ENCODE data around the gene HACD4.

The HACD4 gene

DNA sequence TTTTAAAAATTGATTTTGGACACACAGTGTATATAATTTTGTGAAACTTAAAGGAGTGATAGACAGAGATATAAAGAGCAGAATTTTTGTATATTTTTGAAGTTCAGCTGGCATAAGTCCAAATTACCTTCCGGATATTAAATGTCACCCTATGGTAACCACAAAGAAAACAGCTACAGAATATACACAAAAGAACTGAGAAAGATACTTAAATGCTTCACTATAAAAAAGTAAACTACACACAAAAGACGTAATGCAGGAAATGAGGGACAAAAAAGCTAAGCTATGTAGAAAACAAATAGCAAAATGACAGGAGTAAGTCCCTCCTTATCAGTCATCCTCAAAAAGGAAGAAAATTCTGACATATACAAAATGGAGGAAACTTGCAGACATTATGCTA is 29.4 kb downstream of the HACD4 start:
- TF ChIP-seq, protein P1, sequence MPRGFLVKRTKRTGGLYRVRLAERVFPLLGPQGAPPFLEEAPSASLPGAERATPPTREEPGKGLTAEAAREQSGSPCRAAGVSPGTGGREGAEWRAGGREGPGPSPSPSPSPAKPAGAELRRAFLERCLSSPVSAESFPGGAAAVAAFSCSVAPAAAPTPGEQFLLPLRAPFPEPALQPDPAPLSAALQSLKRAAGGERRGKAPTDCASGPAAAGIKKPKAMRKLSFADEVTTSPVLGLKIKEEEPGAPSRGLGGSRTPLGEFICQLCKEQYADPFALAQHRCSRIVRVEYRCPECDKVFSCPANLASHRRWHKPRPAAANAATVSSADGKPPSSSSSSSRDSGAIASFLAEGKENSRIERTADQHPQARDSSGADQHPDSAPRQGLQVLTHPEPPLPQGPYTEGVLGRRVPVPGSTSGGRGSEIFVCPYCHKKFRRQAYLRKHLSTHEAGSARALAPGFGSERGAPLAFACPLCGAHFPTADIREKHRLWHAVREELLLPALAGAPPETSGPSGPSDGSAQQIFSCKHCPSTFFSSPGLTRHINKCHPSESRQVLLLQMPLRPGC (tag by site-specific recombination; IDR thresholded peaks at IDR 0.05), result no peak
- TF ChIP-seq, protein P2, sequence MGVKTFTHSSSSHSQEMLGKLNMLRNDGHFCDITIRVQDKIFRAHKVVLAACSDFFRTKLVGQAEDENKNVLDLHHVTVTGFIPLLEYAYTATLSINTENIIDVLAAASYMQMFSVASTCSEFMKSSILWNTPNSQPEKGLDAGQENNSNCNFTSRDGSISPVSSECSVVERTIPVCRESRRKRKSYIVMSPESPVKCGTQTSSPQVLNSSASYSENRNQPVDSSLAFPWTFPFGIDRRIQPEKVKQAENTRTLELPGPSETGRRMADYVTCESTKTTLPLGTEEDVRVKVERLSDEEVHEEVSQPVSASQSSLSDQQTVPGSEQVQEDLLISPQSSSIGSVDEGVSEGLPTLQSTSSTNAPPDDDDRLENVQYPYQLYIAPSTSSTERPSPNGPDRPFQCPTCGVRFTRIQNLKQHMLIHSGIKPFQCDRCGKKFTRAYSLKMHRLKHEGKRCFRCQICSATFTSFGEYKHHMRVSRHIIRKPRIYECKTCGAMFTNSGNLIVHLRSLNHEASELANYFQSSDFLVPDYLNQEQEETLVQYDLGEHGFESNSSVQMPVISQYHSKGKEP (tag by site-specific recombination; IDR thresholded peaks at IDR 0.05), result no peak
- TF ChIP-seq ZNF366 (tag by site-specific recombination; conservative IDR thresholded peaks at IDR 0.05), result no peak
- no peak for TF ChIP-seq ZNF146 (tag by site-specific recombination; IDR thresholded peaks at IDR 0.05)
- TF ChIP-seq, protein P3, sequence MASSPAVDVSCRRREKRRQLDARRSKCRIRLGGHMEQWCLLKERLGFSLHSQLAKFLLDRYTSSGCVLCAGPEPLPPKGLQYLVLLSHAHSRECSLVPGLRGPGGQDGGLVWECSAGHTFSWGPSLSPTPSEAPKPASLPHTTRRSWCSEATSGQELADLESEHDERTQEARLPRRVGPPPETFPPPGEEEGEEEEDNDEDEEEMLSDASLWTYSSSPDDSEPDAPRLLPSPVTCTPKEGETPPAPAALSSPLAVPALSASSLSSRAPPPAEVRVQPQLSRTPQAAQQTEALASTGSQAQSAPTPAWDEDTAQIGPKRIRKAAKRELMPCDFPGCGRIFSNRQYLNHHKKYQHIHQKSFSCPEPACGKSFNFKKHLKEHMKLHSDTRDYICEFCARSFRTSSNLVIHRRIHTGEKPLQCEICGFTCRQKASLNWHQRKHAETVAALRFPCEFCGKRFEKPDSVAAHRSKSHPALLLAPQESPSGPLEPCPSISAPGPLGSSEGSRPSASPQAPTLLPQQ (tag by site-specific recombination; IDR thresholded peaks at IDR 0.05), result no peak
- TF ChIP-seq ZNF37A (tag by site-specific recombination; IDR thresholded peaks at IDR 0.05), result no peak
- TF ChIP-seq, protein P4, sequence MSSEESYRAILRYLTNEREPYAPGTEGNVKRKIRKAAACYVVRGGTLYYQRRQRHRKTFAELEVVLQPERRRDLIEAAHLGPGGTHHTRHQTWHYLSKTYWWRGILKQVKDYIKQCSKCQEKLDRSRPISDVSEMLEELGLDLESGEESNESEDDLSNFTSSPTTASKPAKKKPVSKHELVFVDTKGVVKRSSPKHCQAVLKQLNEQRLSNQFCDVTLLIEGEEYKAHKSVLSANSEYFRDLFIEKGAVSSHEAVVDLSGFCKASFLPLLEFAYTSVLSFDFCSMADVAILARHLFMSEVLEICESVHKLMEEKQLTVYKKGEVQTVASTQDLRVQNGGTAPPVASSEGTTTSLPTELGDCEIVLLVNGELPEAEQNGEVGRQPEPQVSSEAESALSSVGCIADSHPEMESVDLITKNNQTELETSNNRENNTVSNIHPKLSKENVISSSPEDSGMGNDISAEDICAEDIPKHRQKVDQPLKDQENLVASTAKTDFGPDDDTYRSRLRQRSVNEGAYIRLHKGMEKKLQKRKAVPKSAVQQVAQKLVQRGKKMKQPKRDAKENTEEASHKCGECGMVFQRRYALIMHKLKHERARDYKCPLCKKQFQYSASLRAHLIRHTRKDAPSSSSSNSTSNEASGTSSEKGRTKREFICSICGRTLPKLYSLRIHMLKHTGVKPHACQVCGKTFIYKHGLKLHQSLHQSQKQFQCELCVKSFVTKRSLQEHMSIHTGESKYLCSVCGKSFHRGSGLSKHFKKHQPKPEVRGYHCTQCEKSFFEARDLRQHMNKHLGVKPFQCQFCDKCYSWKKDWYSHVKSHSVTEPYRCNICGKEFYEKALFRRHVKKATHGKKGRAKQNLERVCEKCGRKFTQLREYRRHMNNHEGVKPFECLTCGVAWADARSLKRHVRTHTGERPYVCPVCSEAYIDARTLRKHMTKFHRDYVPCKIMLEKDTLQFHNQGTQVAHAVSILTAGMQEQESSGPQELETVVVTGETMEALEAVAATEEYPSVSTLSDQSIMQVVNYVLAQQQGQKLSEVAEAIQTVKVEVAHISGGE (tag by site-specific recombination; conservative IDR thresholded peaks at IDR 0.05; ENCODE audit: low read depth), result no peak
- TF ChIP-seq ZFP37 (tag by site-specific recombination; IDR thresholded peaks at IDR 0.05), result no peak
- no peak for TF ChIP-seq ZNF626 (tag by site-specific recombination; IDR thresholded peaks at IDR 0.05)
- no peak for TF ChIP-seq BCL11A (tag by site-specific recombination; IDR thresholded peaks at IDR 0.05; ENCODE audit: low read depth)
- TF ChIP-seq REPIN1 (tag by site-specific recombination; IDR thresholded peaks at IDR 0.05; ENCODE audit: low read depth), result no peak
- TF ChIP-seq ZNF561 (tag by site-specific recombination; IDR thresholded peaks at IDR 0.05; ENCODE audit: borderline replicate concordance), result no peak
- no peak for TF ChIP-seq ZNF555 (tag by site-specific recombination; conservative IDR thresholded peaks at IDR 0.05)
- no peak for TF ChIP-seq ZNF560 (tag by site-specific recombination; IDR thresholded peaks at IDR 0.05; ENCODE audit: borderline replicate concordance)
- no peak for TF ChIP-seq ZNF10 (tag by site-specific recombination; IDR thresholded peaks at IDR 0.05)
- TF ChIP-seq ZNF223 (tag by site-specific recombination; IDR thresholded peaks at IDR 0.05), result no peak
- no peak for TF ChIP-seq ZNF302 (tag by site-specific recombination; IDR thresholded peaks at IDR 0.05; ENCODE audit: low read depth)
- TF ChIP-seq, protein P5, sequence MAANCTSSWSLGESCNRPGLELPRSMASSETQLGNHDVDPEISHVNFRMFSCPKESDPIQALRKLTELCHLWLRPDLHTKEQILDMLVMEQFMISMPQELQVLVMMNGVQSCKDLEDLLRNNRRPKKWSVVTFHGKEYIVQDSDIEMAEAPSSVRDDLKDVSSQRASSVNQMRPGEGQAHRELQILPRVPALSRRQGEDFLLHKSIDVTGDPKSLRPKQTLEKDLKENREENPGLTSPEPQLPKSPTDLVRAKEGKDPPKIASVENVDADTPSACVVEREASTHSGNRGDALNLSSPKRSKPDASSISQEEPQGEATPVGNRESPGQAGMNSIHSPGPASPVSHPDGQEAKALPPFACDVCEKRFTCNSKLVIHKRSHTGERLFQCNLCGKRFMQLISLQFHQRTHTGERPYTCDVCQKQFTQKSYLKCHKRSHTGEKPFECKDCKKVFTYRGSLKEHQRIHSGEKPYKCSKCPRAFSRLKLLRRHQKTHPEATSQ (tag by site-specific recombination; IDR thresholded peaks at IDR 0.05), result no peak
- TF ChIP-seq, protein P6, sequence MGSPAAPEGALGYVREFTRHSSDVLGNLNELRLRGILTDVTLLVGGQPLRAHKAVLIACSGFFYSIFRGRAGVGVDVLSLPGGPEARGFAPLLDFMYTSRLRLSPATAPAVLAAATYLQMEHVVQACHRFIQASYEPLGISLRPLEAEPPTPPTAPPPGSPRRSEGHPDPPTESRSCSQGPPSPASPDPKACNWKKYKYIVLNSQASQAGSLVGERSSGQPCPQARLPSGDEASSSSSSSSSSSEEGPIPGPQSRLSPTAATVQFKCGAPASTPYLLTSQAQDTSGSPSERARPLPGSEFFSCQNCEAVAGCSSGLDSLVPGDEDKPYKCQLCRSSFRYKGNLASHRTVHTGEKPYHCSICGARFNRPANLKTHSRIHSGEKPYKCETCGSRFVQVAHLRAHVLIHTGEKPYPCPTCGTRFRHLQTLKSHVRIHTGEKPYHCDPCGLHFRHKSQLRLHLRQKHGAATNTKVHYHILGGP (tag by site-specific recombination; IDR thresholded peaks at IDR 0.05), result no peak
- no peak overlapping the region for H3K27ac ChIP-seq (ENCODE audit: extremely low read depth, low read depth, low read length)
- no peak overlapping the region for H3K4me3 ChIP-seq (ENCODE audit: low read depth, low read length)
- H3K9me3 ChIP-seq (ENCODE audit: control insufficient read depth, insufficient read depth, low read depth, low read length), result no peaks in the 10 kb centered on the region
- H3K4me1 ChIP-seq (ENCODE audit: control insufficient read depth, insufficient read depth, low read length), result peaks cover 4% of the 10 kb centered on the region
- H3K36me3 ChIP-seq (ENCODE audit: control insufficient read depth in 2 of 2, insufficient read depth in 1 of 2, low read length in 2 of 2), result no peaks in the 10 kb centered on the region
- POLR2A ChIA-PET, result no interaction called here
- CTCF ChIA-PET, result no interaction called here

Measured in HEK293 (cell line).